H54 (cell line): Measurements from ENCODE around the gene PDXK.

Experiments
- DNase-seq: peaks from one replicate; pipeline ENCODE4 v3.0.0; 2011; ENCODE audit warnings: low spot score, mixed read lengths; ENCODE audit not compliant: insufficient read length
- FAIRE-seq: peaks from 3 replicates; lab custom pipeline; 2011; peaks lifted over from hg19 to GRCh38; lab: Jason Lieb, UNC
- POLR2A ChIP-seq: IDR thresholded peaks from 2 replicates; pipeline ENCODE4 v1.6.1; 2011; ENCODE audit warnings: low read depth, mild to moderate bottlenecking, low read length

Gene PDXK

GRCh38 chr21:43763901-43764523 lies 45.1 kb downstream of the PDXK start:
- no peak for TF ChIP-seq POLR2A
- no peak for FAIRE-seq
- no peak for DNase-seq

- no peak for TF ChIP-seq POLR2A
- FAIRE-seq: no peak
- no peak for DNase-seq
These were observed 45.9 kb downstream of the PDXK start for GRCh38 chr21:43764576-43765495.

GRCh38 chr21:43766734-43767497 lies 48.0 kb downstream of the PDXK start:
- no peak for DNase-seq
- FAIRE-seq: no peak
- peak; percentile 32; the same call in 1 of the 2 replicates for TF ChIP-seq POLR2A

DNA sequence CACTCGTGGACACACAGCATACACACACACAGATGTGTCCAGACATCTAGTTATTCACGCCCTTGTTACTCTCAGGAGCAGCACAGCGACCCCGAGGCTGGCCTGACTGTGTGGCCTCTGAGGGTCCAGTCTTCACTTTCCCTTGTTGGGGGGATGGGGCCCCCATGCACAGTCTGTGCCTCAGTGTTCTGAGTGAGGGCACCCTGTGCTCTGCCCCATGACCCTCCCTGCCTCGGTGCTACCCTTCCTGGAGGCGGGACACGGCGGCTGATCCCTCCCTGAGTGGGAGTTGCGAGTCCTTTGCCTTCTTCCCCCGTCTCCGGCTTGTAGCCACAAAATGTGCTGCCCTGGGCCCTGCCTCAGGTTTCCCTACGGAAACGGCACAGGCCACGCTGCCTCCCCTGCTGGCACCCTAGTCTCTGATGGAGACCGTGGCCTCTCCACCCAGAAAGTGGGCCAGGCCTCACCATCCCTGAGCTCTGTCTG lies 48.6 kb downstream of the PDXK start:
- no peak for TF ChIP-seq POLR2A
- no peak for FAIRE-seq
- no peak for DNase-seq

GRCh38 chr21:43767984-43768867 lies 49.3 kb downstream of the PDXK start:
- no peak for FAIRE-seq
- DNase-seq: peak; percentile 81
- peak; percentile 36 for TF ChIP-seq POLR2A

GRCh38 chr21:43768868-43769167 lies 49.9 kb downstream of the PDXK start:
- no peak for TF ChIP-seq POLR2A
- no peak for FAIRE-seq
- no peak for DNase-seq

- FAIRE-seq (no peak), DNase-seq (no peak)
- TF ChIP-seq POLR2A: no peak
These were observed 50.5 kb downstream of the PDXK start for GRCh38 chr21:43769325-43769958.

GRCh38 chr21:43770066-43770655 lies 51.2 kb downstream of the PDXK start:
- TF ChIP-seq POLR2A: no peak
- FAIRE-seq (no peak), DNase-seq (no peak)

DNA sequence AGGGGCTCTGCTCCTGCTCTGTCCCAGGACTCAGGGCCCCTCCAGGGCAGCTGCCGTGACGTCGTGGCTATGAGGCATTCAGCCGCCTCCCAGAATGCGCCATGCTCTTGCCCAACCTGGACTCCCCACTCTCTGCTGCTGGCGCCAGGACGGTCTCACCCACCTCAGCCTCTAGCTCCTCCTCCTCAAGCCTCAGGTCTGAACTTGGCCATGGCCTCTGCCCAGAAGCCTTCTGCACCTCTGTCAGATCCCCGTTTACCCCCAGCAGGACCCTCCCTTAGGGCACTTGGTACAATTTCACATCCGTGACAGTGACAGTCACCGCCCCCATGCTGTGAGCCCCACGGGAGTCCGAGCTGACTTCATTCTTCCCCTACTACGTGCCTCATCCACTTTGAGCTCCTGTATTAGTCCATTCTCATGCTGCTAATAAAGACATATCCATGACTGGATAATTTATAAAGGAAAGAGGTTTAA lies 52.3 kb downstream of the PDXK start:
- no peak for TF ChIP-seq POLR2A
- DNase-seq (no peak), FAIRE-seq (no peak)

- DNase-seq: no peak
- TF ChIP-seq POLR2A: no peak
- peak; percentile 20 for FAIRE-seq
These were observed 52.9 kb downstream of the PDXK start for GRCh38 chr21:43771698-43772424.

DNA sequence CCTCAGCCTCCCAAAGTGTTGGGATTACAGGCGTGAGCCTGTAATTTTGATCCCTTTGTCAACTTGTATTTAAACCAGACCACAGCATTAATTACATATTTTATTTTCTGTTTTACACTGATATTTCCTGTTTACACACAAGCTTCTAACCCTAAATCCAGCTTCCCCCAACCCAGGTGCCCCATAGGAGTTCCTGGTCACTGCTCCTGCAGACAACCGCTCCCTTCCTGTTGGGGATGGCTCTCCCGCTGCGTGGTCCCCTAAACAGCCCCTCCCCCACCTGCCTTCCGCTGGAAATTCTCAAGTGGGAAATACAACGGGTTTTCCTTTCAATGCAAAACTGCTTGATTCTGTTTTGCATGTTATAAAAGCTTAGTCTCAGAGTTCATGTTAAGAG lies 53.5 kb downstream of the PDXK start:
- no peak for TF ChIP-seq POLR2A
- DNase-seq (no peak), FAIRE-seq (no peak)
